GM18951 (cell line): ENCODE data around the gene EPB41L1.

Experiments used
- POLR2A ChIP-seq: IDR thresholded peaks from 4 replicates; pipeline ENCODE4 v1.6.1; 2011; ENCODE audit warnings: mild to moderate bottlenecking; ENCODE audit not compliant: insufficient read length, insufficient read depth; ENCODE audit errors: extremely low read depth
- in situ Hi-C: fragments of 300-500 bp; cut with MboI; formaldehyde crosslinking; loops from one replicate; pipeline ENCODE4 v1.12.0; 2022; ENCODE audit warnings: low sequenced_read_pairs, mixed read lengths, inconsistent platforms; ENCODE audit not compliant: unreplicated experiment

EPB41L1 gene

DNA sequence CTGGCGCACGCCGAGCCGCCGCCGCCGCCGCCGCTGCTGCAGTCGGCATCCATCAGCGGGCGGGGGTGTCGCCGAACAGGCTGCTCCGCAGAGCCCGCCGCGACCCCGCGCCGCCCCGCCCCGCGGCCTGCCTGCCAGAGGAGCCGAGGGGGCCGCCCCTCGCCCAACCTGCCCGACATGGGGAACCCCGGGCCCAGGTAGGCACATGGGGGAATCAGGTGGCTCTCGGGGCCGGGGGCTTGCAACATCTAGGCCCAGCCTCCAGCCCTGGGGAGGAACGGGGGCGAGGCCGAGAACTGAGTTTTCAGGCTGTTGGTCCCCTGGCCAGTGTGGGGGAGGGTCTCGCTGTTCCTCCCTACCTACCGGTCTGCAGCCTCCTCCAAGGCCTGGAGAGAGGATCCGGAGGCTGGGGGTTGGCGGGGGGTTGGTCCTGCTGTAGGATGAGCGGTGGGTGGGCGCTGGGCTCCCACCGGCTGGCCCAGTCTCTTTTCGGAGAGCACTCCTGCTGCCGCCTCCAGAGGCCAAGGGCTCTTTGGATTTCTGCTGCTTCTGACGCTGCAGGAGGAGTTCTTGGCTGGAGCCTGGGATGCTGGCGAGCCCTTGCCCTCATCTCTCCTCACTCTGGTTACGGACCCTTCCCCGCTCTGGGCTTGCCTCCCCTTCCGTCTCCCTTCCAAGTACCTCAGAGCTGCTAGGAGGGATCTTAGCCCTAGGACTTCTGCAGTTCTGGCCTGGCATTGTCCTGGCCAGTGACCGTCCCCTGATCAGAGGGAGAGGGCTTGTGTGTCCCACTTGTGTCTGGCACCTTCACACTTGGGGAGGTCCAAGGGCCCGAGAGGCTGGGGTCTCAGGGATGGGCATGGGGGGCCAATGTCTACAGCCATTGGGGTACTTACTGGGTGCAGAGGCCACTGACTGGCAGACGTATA, at the start of gene EPB41L1:
TSS of gene EPB41L1 (plus strand) at position 41 of the 929 bp plus-strand sequence. CDS start 19,038 bp downstream, outside the sequence.
- in situ Hi-C loops, result no loop called here
- no peak for TF ChIP-seq POLR2A

DNA sequence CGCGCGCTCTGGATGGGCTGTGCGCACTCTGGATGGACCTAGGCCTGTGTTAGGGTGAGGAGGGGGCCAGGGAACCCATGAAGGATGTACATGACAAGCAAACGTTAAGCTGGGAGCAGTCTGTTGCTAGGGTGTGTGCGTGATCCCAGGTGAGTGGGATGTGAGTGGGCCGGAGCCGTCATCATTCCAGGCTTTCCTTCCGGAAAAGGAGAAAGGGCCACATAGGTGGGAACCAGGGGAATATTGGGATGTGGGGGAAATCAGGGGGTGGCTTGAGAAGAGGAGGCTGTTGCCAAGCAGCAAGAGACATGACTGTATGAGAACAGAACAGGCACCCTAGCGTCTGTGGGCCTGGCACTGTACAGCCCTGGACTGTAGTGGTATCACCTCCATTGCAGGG, 49.7 kb upstream of the EPB41L1 start:
- no peak for TF ChIP-seq POLR2A
- in situ Hi-C loops, result no loop called here

DNA sequence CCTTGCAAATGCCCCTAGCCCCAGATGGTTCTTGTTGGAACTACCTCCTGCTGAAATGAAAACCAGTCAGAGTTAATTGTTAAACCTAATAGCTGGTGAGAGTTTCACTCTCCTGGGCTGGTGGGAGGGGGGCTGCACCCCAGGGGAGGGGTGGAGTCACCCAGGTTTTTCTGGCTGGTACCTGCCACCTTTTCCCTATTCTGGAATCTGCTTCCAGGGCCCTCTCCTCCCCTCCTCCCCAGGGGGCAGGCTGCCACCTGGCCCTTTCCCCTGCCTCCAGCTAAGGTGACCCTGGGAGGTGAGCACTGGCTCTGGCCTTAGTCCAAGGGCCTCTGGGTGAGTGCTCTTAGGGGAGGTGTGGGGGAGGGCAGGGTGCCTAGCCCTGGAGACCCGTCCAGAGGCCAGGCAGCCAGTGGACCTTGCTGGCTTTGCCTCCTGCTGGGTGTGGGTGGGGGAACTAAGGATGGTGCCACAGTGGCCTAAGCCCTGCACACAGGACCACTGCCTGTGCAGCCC, 48.8 kb upstream of the EPB41L1 start:
- in situ Hi-C loops, result no loop called here
- no peak for TF ChIP-seq POLR2A

DNA sequence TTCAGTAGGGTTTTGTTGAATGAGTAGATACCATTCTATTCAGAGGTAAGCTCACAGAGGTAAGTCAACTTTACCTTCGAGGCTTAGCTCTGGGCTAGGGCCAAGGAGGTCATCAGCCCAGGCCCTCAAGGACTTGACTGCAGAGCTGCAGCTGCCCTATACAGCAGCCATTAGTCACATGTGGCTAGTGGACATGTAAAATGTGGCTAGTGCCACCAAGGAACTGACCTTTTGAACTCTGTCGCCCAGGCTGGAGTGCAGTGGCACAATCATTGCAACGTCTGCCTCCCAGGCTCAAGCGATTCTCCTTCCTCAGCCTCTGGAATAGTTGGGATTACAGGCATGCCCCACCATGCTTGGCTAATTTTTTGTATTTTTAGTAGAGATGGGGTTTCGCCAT, 47.9 kb upstream of the EPB41L1 start:
- in situ Hi-C loops, result no loop called here

DNA sequence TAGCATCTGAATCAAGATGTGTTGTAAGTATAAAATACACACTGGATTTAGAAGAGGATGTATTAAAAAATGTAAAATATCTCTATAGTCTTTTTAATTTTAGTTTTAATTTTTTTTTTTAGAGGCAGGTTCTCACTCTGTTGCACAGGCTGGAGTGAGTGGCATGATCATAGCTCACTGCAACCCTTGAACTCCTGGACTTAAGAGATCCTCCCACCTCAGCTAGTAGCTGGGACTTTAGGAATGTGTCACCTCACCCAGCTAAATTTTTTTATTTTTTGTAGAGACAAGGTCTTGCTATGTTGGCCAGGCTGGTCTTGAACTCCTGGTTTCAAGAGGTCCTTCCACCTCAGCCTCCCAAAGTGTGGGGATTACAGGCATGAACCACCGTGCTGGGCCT, 46.7 kb upstream of the EPB41L1 start:
- no peak for TF ChIP-seq POLR2A
- in situ Hi-C loops, result no loop called here

More for the DNA sequence above, 47.9 kb upstream of the EPB41L1 start:
- no peak for TF ChIP-seq POLR2A

DNA sequence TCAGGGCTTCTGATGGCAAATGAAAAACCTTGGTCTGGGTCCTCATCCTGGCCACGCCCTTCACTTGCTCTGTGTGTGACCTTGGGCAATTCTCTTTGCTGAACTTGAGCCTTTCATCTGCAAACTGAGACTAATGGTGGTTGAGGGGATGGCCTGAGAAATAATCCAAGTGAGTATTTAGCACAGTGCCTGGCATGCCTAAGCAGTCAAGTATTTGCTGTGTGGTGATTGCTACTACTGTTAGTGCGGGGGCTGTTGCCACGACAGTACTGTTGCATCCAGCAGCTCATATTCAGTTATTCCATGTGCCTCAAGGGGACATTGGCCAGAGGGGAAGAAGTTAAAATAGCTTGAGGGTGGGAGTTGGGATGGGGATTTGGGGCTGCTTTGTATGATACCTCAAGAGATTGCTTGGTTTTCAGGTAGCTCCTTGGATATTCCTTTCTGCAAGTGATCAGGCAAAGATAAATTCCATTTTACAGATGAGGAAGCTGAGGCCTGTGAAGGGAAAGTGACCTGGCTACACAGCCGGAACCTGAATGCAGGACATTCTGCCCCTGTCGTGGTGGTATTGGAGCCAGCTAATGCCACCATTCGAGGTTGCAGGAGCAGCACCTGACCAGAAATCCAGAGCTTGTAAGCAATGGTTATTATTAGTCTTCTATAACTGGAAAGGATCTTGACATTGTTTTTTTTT, 45.1 kb upstream of the EPB41L1 start:
- in situ Hi-C loops, result no loop called here
- TF ChIP-seq POLR2A, result no peak

DNA sequence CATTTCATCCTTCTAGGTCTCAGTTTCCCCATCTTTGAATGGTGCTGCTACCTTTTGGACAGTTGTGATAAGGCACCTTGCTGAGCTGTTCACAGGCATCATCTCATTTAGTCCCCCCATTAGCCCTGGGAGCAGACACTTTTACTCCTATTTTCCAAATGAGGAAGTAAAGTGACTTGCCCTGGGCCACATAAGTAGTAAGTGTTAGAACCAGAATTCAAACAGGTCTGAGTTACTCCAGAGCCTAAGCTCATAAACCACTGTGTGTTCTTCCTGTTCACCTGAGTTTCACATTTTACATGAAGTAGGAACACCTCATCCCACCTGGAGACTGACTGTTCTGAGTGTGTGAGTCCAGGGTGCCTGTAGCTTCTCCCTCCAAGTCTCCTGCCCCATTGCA, 43.5 kb upstream of the EPB41L1 start:
- no peak for TF ChIP-seq POLR2A
- in situ Hi-C loops, result no loop called here

DNA sequence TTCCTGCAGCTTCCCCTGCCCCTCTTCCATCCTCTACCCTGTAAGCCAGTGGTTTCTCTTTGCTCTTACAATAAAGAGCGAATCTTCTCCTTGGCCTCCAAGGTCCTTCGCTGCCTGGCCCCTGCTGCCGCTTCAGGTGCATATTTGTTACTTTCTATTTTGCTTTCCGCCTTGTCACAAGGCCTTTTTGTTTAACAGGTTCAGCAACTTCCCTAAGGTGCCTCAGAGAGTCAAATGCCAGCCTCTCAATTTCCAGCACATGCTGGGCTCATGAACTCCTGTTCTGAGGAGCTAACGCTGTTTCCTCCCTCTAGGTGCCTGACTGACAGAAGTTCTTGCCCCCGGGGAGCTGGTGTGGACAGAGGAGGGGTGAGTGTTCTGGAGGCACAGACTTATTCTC, 42.4 kb upstream of the EPB41L1 start:
- in situ Hi-C loops, result no loop called here
- TF ChIP-seq POLR2A, result no peak

DNA sequence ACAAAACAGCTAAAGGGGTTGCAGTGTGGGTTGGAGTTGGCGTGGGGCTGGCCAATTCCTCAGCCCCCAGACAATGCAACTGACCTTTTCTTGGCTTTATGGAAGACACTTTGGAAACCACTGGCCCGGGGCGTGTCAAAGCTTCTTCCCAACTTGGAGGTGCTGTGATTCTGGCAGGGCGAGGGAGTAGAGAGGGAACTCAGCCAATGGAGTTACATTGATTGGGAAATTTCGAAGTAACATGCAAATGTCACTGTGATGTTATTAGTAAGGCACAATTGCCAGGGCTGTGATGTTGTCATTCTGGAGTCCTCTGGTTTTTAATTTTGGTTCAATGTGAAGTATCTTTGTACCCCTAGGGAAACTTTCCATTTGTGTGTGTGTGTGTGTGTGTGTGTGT, 41.5 kb upstream of the EPB41L1 start:
- in situ Hi-C loops, result no loop called here
- no peak for TF ChIP-seq POLR2A

DNA sequence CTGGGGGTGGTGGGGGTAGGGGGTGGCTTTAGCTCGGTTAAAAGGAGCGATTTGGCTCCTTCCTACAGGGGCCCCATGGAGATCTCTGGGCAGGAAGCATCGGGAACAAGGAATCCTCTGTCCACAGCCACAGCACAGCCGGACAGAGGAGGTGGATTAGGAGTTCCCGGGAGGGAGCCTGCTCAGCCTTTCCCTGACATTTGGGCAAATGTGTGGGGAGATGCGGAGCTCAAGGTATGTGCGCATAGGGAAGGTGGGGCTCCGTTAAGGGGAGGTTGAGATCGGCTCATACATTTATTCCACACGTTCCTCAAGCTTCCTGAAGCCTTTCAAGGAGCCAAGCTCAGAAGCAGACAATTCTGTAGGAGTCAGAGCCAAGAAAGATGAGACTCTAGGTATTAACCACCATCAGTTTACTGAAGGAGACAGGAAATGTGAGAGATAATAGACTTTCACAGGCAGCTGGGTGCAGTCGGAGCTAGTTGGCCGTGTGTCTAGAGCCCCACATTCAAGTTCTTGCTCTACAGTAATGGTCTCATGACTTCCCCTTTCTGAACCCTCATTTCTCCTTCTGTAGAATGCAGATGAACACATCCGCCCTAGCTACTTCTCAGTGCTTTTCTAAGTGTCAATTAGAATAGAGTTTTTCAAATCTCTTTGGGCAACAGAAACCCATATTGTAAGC, 40.8 kb upstream of the EPB41L1 start:
- TF ChIP-seq POLR2A, result no peak
- in situ Hi-C loops, result no loop called here

DNA sequence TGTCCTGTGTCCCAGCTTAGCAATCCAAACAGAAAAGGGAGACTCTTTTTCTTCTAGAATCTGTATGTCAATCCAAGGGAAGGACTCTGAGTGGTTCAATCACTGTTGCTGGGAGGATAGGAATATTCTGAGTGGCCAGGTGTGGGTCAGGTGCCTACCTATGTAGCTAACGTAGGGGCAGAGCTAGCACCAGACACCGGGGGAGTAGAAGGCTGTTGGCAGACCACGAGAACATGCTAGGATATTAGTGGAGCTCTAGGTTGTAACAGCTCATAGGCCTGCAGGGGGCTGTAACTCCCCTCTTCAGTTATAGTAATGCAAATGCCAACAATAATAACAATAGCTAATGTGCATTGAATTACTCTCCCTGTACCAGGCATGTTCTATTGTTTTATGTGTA, 39.8 kb upstream of the EPB41L1 start:
- TF ChIP-seq POLR2A, result no peak
- in situ Hi-C loops, result no loop called here

DNA sequence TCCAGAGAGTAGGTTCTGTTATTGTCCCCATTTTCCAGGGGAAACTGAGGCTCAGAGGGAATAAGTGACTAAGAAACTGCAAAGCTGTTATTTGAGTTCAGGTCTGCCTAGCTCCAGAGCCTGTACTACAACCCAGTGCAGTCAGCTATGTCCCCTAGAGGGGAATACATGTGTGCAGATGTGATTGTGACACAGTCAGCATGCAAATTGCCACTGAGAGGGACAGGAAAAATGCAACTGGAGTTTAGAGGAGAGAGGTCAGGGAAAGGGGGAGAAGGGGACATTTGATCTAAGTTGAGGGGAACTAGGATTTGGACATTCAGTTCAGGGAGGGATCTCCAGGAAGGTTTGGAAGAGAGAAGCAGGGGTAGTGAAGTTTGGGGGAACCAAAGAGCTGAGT, 38.6 kb upstream of the EPB41L1 start:
- in situ Hi-C loops, result no loop called here

DNA sequence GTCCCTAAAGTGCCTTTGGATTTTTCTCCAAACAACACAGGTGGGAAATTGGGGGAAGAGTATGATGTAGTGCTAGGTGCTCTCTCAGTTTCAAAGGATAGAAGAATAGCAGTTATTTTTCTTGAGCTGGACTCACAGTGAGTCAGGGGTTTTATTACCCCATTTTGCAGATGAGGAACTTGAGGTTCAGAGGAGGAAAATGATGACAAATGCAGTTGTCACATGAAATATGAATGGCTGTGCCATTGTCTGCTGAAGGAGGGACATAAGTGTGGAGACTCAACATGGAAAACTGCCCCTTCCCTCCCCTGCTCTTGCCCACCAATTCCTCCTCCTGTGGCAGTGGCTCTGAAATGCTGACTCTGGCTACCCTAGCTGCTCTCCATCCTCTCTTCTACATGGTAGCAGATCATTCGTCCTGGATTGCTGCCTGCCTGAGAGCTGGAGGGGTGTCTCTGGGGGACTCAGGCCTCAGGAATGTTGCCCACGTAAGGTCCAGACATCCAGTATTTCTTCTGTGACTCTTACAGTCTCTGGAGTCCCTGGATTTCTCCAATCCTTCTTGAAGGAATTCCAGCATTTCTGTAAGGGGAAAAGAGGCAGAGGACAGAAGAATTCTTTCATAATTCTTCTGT, 37.6 kb upstream of the EPB41L1 start:
- in situ Hi-C loops, result no loop called here
- no peak for TF ChIP-seq POLR2A

More for the DNA sequence above, 38.6 kb upstream of the EPB41L1 start:
- TF ChIP-seq POLR2A, result no peak

DNA sequence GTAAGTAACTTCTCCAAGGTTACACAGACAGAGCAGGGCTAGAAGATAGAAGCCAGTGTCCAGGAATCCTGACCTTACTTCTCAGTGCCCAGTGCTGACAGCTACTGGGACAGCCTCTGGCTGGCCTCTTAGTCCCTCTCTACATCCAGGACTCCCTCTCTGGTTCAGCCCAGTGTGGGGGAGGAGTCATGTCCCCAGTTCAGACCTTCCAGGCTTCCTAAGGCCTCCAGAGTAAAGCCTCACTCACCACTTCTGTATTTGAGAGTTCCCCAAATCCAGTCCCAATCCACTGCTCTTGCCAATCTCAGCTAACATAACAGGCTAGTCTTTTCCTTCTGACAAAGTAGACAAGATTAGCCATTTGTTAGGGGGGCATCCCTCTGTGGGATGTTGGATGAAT, 36.9 kb upstream of the EPB41L1 start:
- in situ Hi-C loops, result no loop called here
- no peak for TF ChIP-seq POLR2A
